BLaER1 treated with 17β-estradiol and CSF1 and Interleukin-3, amounts not matched to agents 10 nM and 100 nM (cell line): ENCODE results near the gene ARHGEF37.

Experiments
- H3K27ac ChIP-seq, 11 experiments: shearing (Covaris generic); formaldehyde crosslinking; 2 replicates each; pipeline ENCODE4 v1.8.1; 2022
- H3K27me3 ChIP-seq, 11 experiments: shearing (Covaris generic); formaldehyde crosslinking; 2 replicates each; pipeline ENCODE4 v1.8.1; 2022
- H3K36me3 ChIP-seq, 11 experiments: shearing (Covaris generic); formaldehyde crosslinking; 2 replicates each; pipeline ENCODE4 v1.8.1; 2022
- H3K4me1 ChIP-seq, 10 experiments: shearing (Covaris generic); formaldehyde crosslinking; 2 replicates each; pipeline ENCODE4 v1.8.1; 2022
- H3K4me2 ChIP-seq, 11 experiments: shearing (Covaris generic); formaldehyde crosslinking; 2 replicates each; pipeline ENCODE4 v1.8.1; 2022
- H3K4me3 ChIP-seq, 10 experiments: shearing (Covaris generic); formaldehyde crosslinking; 2 replicates each; pipeline ENCODE4 v1.8.1; 2022
- H3K9ac ChIP-seq, 11 experiments: shearing (Covaris generic); formaldehyde crosslinking; 2 replicates each; pipeline ENCODE4 v1.8.1; 2022
- H3K9me3 ChIP-seq, 11 experiments: shearing (Covaris generic); formaldehyde crosslinking; replicated peaks in 1 of 11; 2 replicates each; pipeline ENCODE4 v1.8.1; 2022
- H4K20me1 ChIP-seq, 11 experiments: shearing (Covaris generic); formaldehyde crosslinking; 2 replicates each; pipeline ENCODE4 v1.8.1; 2022
- Cebpa-rat ChIP-seq, 11 experiments: shearing (Covaris generic); IDR thresholded peaks; 2 replicates each; pipeline ENCODE4 v1.8.1; 2022

The ARHGEF37 gene

DNA sequence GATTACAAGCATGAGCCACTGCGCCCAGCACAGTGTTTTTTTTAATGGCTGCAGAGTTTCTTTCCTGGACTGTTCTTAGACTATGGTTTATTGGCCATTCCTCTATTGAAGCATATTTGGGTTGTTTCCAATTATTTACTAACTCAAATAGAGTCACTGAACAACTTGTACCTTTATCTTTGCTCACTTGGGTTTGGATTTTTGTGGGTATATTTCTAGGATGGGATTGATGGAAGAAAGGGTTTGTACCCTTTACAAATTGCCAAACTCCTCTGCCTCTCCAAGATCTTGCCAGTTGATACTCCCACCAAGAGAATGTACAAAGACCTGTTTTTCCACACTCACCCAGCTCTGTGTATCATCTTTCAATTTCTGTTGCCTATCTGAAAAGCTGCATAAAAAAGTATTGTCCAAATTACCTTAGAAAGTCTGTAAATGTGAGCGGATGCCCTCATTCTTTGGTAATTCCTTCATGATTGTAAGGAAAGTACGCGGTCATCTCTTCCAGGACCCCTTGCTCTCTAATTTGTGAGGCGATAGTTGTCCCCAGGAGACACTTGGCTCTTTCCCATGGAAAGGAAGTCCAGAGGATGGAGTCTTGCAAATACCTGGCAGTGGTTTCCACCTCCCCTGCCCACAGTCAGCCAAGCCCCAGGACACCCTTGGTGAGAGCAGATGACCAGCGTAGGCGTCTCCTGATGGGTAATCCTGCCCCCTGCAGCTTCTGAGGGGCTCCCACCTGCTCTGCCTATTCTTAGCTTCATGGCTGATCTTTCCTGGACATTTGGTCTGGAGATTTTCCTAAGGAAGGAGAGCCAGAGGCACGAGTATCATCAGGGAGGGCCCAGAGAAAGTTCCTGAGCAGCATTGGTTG lies 33.0 kb downstream of the ARHGEF37 start:
- H3K27ac ChIP-seq: no peak overlapping the region
- H3K4me3 ChIP-seq: no peak overlapping the region
- H3K36me3 ChIP-seq: no peaks in the 10 kb centered on the region
- peaks cover 10 to 23% (median 18%) of the 10 kb centered on the region in 10 experiments; a peak in 19 of 20 replicates for H3K4me1 ChIP-seq
- H3K9me3 ChIP-seq: no peaks in the 10 kb centered on the region
- H3K27me3 ChIP-seq: no peaks in the 10 kb centered on the region
- no peak overlapping the region for H3K9ac ChIP-seq
- no peak overlapping the region for H3K4me2 ChIP-seq
- TF ChIP-seq Cebpa-rat (IDR thresholded peaks at IDR 0.05): no peak
- 0 out of 22 replicates have a peak, but pooled peaks cover 0 to 9% (median 0%) of the 10 kb centered on the region in 11 experiments for H4K20me1 ChIP-seq

DNA sequence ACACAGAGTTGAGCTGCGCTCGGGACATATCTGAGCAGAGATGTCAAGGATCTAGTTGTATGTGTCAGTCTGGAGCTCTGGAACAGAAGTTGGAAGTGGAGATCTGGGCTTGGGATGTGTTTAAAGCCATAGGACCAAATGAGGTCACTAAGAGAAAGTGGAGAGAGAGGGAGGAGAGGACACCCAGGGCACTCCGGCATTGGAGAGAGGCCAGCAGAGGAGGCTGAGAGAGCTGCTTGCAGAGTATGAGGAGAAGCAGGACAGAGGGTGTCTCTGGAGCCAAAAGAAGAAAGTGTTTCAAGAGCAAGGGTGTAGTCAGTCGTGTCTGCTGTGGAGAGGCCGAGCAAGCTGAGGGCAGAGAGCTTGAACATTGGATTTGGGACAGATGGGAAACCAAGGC lies 34.7 kb downstream of the ARHGEF37 start:
- Histone ChIP-seq H3K9me3 (no peaks in the 10 kb centered on the region), H3K36me3 (no peaks in the 10 kb centered on the region), H3K4me1 (peaks cover 10 to 23% (median 18%) of the 10 kb centered on the region in 10 experiments; a peak in 19 of 20 replicates), H3K4me2 (no peak overlapping the region), H3K9ac (no peak overlapping the region), H3K4me3 (no peak overlapping the region), H4K20me1 (0 out of 22 replicates have a peak, but pooled peaks cover 0 to 9% (median 0%) of the 10 kb centered on the region in 11 experiments), H3K27ac (no peak overlapping the region), H3K27me3 (no peaks in the 10 kb centered on the region)
- TF ChIP-seq Cebpa-rat (IDR thresholded peaks at IDR 0.05): no peak

DNA sequence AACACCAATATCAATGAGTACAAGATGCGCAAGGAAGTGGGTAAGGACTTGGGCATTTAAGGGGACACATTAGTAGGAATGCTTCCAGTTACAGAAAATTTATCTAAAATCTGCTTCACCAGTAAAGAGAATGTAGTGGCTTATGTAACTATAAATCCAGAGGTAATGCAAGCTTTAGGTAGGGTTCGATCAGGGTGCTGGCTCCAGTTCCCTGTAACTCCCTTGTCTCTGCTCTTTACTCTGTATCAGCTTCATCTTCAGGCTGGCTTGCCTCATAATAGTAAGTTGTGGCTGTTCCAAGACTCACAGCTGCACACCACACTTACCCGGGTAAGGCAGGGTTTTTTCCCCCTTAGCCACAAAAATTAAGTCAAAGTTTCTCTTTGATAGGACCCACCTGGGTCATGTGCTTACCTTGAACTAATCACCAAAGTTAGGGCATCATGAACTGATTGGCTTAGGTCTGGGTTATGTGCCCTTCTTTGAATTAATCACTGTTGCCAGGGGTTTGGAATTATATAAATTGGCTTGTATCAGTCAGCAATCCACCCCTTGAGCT lies 35.5 kb downstream of the ARHGEF37 start:
- Histone ChIP-seq H3K4me1 (peaks cover 10 to 19% (median 18%) of the 10 kb centered on the region in 10 experiments; a peak in 19 of 20 replicates), H3K27me3 (no peaks in the 10 kb centered on the region), H3K27ac (no peak overlapping the region), H4K20me1 (0 out of 22 replicates have a peak, but pooled peaks cover 0 to 9% (median 0%) of the 10 kb centered on the region in 11 experiments), H3K4me3 (no peak overlapping the region), H3K4me2 (no peak overlapping the region), H3K9ac (no peak overlapping the region), H3K9me3 (no peaks in the 10 kb centered on the region), H3K36me3 (no peaks in the 10 kb centered on the region)
- TF ChIP-seq Cebpa-rat (IDR thresholded peaks at IDR 0.05): no peak

DNA sequence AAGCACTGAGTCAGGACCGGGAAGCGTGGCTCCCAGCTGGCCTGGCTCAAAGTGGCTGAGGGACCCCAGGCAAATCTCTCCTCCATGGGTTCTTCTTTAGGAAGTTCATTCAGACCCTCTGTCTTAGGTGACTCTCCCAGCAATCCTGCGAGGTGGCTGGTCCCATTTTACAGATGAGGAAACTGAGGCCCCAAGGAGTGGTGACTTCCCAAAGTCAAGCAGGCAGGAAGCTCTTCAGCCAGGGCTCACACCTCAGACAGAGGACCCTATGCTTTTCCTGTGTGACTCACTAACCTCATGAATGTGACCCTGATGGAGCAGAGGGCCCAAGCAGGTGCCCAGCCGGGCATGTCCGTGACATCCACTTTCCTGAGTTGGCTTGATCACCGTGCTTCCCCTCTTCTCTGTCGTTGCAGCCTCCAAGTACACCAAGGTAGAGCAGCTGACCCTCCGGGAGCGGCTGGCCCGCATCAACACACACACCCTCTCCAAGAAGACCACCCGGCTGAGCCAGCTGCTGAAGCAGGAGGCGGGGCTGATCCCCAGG lies 36.5 kb downstream of the ARHGEF37 start:
- Histone ChIP-seq H3K4me1 (peaks cover 10 to 19% (median 18%) of the 10 kb centered on the region in 10 experiments; a peak in 19 of 20 replicates), H3K27me3 (no peaks in the 10 kb centered on the region), H3K4me3 (no peak overlapping the region), H3K27ac (peak overlapping the region in 4 of 11 experiments; percentile 1 to 31 (median 14); a peak in 3 of 22 replicates), H4K20me1 (0 out of 22 replicates have a peak, but pooled peaks cover 0 to 9% (median 0%) of the 10 kb centered on the region in 11 experiments), H3K36me3 (no peaks in the 10 kb centered on the region), H3K9ac (peak overlapping the region in 1 of 11 experiments; percentile 15; a peak in 1 of 22 replicates), H3K9me3 (no peaks in the 10 kb centered on the region), H3K4me2 (peak overlapping the region; percentile 47 to 77 (median 68))
- TF ChIP-seq Cebpa-rat (IDR thresholded peaks at IDR 0.05): no peak

DNA sequence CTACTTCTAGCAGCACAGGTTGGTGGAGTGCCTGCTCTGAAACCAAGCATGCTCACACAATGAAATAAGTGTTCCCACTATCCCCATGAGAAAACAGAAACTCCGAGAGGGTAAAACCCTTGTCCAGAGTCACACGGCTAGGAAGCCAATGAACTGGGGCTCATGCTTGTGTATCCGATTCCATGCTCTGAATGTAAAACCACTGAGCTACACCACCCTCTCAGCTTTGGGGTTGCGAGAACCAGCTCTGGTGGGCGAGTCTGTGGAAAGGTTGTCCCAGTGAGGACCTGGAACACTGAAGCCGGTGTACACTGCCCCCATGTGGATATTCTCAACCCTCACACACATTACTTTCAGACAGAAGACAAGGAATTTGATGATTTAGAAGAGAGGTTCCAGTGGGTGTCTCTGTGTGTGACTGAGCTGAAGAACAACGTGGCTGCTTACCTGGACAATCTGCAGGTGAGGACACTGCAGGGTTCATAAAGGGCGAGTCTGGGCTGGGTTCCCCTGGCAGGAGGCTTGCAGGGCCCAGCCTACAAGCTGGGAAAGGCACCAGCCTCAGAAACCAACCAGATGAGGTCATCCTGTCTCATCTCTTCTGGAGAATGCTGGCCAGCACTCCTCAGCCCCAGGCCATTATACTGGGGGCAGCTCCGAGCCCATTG lies 37.4 kb downstream of the ARHGEF37 start:
- Histone ChIP-seq H3K9me3 (no peaks in the 10 kb centered on the region), H3K36me3 (no peaks in the 10 kb centered on the region), H4K20me1 (0 out of 22 replicates have a peak, but pooled peaks cover 0 to 9% (median 0%) of the 10 kb centered on the region in 11 experiments), H3K9ac (peak overlapping the region in 1 of 11 experiments; percentile 15; a peak in 1 of 22 replicates), H3K4me3 (no peak overlapping the region), H3K27ac (peak overlapping the region in 5 of 11 experiments; percentile 1 to 31 (median 20); a peak in 2 of 22 replicates), H3K4me2 (peak overlapping the region; percentile 47 to 77 (median 68)), H3K4me1 (peaks cover 10 to 19% (median 18%) of the 10 kb centered on the region in 10 experiments; a peak in 19 of 20 replicates), H3K27me3 (no peaks in the 10 kb centered on the region)
- TF ChIP-seq Cebpa-rat (IDR thresholded peaks at IDR 0.05): no peak

DNA sequence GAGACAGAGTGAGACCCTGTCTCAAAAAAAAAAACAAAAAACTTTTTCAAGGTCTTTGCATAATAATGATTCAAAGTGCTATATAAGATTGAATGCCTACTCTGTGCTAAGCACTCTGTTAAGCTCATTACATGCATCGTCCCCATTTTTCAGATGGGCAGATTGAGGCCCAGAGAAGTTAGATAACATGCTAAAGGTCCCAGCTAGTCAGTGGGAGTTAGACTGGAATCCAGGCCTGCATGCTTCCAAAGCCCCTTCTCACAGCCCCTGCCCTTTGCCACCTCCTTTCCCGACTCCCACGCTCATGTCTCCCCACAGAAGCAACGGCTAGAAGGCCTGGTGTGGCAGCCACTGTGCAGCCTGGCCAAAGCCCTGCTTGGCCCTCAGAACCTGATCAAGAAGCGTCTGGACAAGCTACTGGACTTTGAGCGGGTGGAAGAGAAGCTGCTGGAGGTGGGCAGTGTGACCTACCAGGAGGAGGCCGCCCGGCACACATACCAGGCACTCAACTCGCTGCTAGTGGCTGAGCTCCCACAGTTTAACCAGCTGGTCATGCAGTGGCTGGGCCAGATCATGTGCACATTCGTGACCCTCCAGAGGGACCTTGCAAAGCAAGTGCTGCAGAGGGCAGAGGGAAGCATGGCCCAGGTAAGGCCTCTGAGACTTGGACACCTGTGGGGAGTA lies 40.3 kb downstream of the ARHGEF37 start:
- no peak overlapping the region for H3K4me3 ChIP-seq
- H3K36me3 ChIP-seq: no peaks in the 10 kb centered on the region
- 0 out of 22 replicates have a peak, but pooled peaks cover 0 to 9% (median 0%) of the 10 kb centered on the region in 11 experiments for H4K20me1 ChIP-seq
- no peak for TF ChIP-seq Cebpa-rat (IDR thresholded peaks at IDR 0.05)
- no peak overlapping the region for H3K27ac ChIP-seq
- H3K9ac ChIP-seq: no peak overlapping the region
- no peaks in the 10 kb centered on the region for H3K27me3 ChIP-seq
- H3K4me1 ChIP-seq: peaks cover 10 to 19% (median 18%) of the 10 kb centered on the region in 10 experiments; a peak in 19 of 20 replicates
- H3K9me3 ChIP-seq: no peaks in the 10 kb centered on the region
- no peak overlapping the region for H3K4me2 ChIP-seq

DNA sequence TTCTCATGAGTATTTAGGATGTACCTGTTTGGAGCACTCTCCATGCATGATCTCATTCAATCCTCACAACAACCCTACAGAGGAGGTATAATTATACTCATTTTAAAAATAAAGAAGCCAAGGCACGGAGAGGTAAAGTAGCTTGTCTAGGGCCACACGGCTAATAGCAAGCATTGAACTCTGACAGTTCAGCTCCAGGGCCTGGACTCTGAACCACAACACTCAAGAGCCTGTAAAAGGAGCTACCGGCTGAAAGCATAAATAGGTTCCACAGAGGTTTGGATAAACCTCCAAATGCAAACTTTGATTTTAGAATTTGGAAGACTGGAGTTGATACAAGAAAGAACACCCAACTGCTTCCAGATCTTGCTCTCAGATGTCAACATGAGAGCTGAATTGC lies 41.2 kb downstream of the ARHGEF37 start:
- no peak overlapping the region for H3K4me3 ChIP-seq
- peaks cover 10 to 18% (median 17%) of the 10 kb centered on the region in 10 experiments; a peak in 19 of 20 replicates for H3K4me1 ChIP-seq
- no peak for TF ChIP-seq Cebpa-rat (IDR thresholded peaks at IDR 0.05)
- H4K20me1 ChIP-seq: 0 out of 22 replicates have a peak, but pooled peaks cover 0 to 9% (median 0%) of the 10 kb centered on the region in 11 experiments
- no peak overlapping the region for H3K4me2 ChIP-seq
- no peak overlapping the region for H3K27ac ChIP-seq
- H3K27me3 ChIP-seq: no peaks in the 10 kb centered on the region
- no peaks in the 10 kb centered on the region for H3K9me3 ChIP-seq
- no peaks in the 10 kb centered on the region for H3K36me3 ChIP-seq
- no peak overlapping the region for H3K9ac ChIP-seq

DNA sequence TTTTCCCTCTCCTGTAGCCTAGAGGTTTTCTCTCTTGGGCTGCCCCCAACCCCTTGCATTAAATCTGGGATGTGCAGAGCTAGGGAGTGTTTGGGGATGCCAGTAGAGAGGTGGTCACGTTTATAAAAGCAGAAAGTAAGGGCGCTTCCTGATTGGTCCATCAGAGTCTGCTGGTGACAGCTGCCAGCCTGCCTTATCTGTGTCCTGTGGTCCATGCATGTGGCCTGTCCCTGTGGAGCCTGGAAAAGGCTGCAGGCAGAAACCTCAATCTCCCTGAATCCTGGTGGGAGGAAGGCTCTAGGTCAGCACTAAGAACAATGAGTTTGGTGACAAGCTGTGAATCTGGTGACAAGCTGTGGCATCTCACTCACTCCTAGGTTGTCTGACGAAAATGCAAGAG lies 42.2 kb downstream of the ARHGEF37 start:
- no peaks in the 10 kb centered on the region for H3K27me3 ChIP-seq
- H3K4me1 ChIP-seq: peaks cover 2 to 8% (median 7%) of the 10 kb centered on the region in 10 experiments
- no peak for TF ChIP-seq Cebpa-rat (IDR thresholded peaks at IDR 0.05)
- no peak overlapping the region for H3K27ac ChIP-seq
- no peak overlapping the region for H3K4me3 ChIP-seq
- H3K4me2 ChIP-seq: no peak overlapping the region
- H3K9me3 ChIP-seq: no peaks in the 10 kb centered on the region
- H4K20me1 ChIP-seq: no peaks in the 10 kb centered on the region
- H3K9ac ChIP-seq: no peak overlapping the region
- H3K36me3 ChIP-seq: no peaks in the 10 kb centered on the region
